Cardiac muscle cell (in vitro differentiated cells and primary cell): ENCODE results near the gene BARX1. TPM values are rescaled to one million over a fixed set of nuclear protein-coding genes. Genes with fewer than 3 reads are reported as not detected.
"Not testable (repeated sequence)": the region's sequence is repeated elsewhere in the genome, so short reads cannot be mapped to it uniquely, and the experiment has no call there.

Source experiments
- DNase-seq, 2 donors: peaks; one replicate each; pipeline versions ENCODE4 v3.0.0 to v3.0.0-alpha.2; 2010 to 2017; ENCODE audit warnings: low read depth in 1 of 2, low spot score in 1 of 2
- H3K27ac ChIP-seq: fragments of 200-600 bp; sonication (generic); 2 replicates; pipeline ENCODE4 v1.5.1; 2016
- H3K27me3 ChIP-seq: fragments of 200-600 bp; sonication (generic); 2 replicates; pipeline ENCODE4 v1.6.0; 2016; ENCODE audit warnings: control low read depth
- H3K36me3 ChIP-seq: fragments of 200-600 bp; sonication (generic); 2 replicates; pipeline ENCODE4 v1.5.1; 2016; ENCODE audit warnings: control low read depth
- H3K4me1 ChIP-seq: fragments of 200-600 bp; sonication (generic); 2 replicates; pipeline ENCODE4 v1.8.1; 2017; ENCODE audit warnings: low read depth, mild to moderate bottlenecking, mixed run types
- H3K4me3 ChIP-seq: fragments of 200-600 bp; sonication (generic); 2 replicates; pipeline ENCODE4 v1.5.1; 2016; ENCODE audit warnings: mild to moderate bottlenecking
- H3K9me3 ChIP-seq: fragments of 200-600 bp; sonication (generic); 2 replicates; pipeline ENCODE4 v1.5.1; 2017; ENCODE audit warnings: low read depth, mild to moderate bottlenecking, control low read depth
- CTCF ChIP-seq: IDR thresholded peaks from 2 replicates; pipeline ENCODE4 v1.5.1; 2012; ENCODE audit warnings: low read depth, mild to moderate bottlenecking, low read length
- polyA plus RNA-seq: library from polyadenylated mRNA; unstranded; fragments of >200 nt; fragmentation: Nextera tagmentation; extraction: Ambion mirVana; gene quantifications from 2 replicates; pipeline ENCODE4 v1.2.1, GENCODE V29; 2016
- total RNA-seq: library from RNA; depleted of rRNA; stranded (reverse); fragments of >200 nt; gene quantifications from 2 replicates; pipeline ENCODE4 v1.2.3, GENCODE V29; 2016

BARX1 gene
- total and polyA plus RNA-seq, 2 experiments from 2014 or later: 0.17 to 0.24 TPM

GRCh38 chr9:93979721-93980120 lies 24.6 kb upstream of the BARX1 start:
- Histone ChIP-seq H3K27ac (no peak overlapping the region), H3K9me3 (no peaks in the 10 kb centered on the region), H3K4me1 (no peaks in the 10 kb centered on the region), H3K36me3 (no peaks in the 10 kb centered on the region), H3K27me3 (peaks cover 8% of the 10 kb centered on the region), H3K4me3 (no peak overlapping the region)
- DNase-seq: no peak
- no peak for TF ChIP-seq CTCF

- Histone ChIP-seq H3K4me1 (no peaks in the 10 kb centered on the region), H3K27me3 (peaks cover 8% of the 10 kb centered on the region), H3K9me3 (no peaks in the 10 kb centered on the region), H3K4me3 (no peak overlapping the region), H3K27ac (no peak overlapping the region), H3K36me3 (no peaks in the 10 kb centered on the region)
- TF ChIP-seq CTCF: no peak
- DNase-seq: no peak
Measured at GRCh38 chr9:93978551-93978950, 23.4 kb upstream of the BARX1 start.

GRCh38 chr9:93976973-93977372 lies 21.8 kb upstream of the BARX1 start:
- no peaks in the 10 kb centered on the region for H3K36me3 ChIP-seq
- peaks cover 8% of the 10 kb centered on the region for H3K27me3 ChIP-seq
- TF ChIP-seq CTCF: no peak
- no peaks in the 10 kb centered on the region for H3K9me3 ChIP-seq
- no peak overlapping the region for H3K27ac ChIP-seq
- no peak overlapping the region for H3K4me3 ChIP-seq
- DNase-seq: no peak
- H3K4me1 ChIP-seq: no peaks in the 10 kb centered on the region

- Histone ChIP-seq H3K4me3 (no peak overlapping the region), H3K9me3 (no peaks in the 10 kb centered on the region), H3K36me3 (no peaks in the 10 kb centered on the region), H3K4me1 (no peaks in the 10 kb centered on the region), H3K27ac (no peak overlapping the region), H3K27me3 (peaks cover 8% of the 10 kb centered on the region)
- no peak for DNase-seq
- TF ChIP-seq CTCF: no peak
Measured at GRCh38 chr9:93976081-93976480, 20.9 kb upstream of the BARX1 start.

- TF ChIP-seq CTCF: no peak
- Histone ChIP-seq H3K27ac (no peak overlapping the region), H3K4me1 (no peaks in the 10 kb centered on the region), H3K4me3 (no peak overlapping the region), H3K9me3 (no peaks in the 10 kb centered on the region), H3K27me3 (peaks cover 8% of the 10 kb centered on the region), H3K36me3 (no peaks in the 10 kb centered on the region)
- DNase-seq: no peak
Measured at GRCh38 chr9:93975262-93975661, 20.1 kb upstream of the BARX1 start.

- Histone ChIP-seq H3K4me3 (no peak overlapping the region), H3K9me3 (no peaks in the 10 kb centered on the region), H3K4me1 (no peaks in the 10 kb centered on the region), H3K27ac (no peak overlapping the region), H3K36me3 (no peaks in the 10 kb centered on the region), H3K27me3 (peaks cover 8% of the 10 kb centered on the region)
- DNase-seq: no peak
- no peak for TF ChIP-seq CTCF
Measured at GRCh38 chr9:93974151-93974550, 19.0 kb upstream of the BARX1 start.

- not testable (repeated sequence) for H3K27me3 ChIP-seq, H3K4me3 ChIP-seq, H3K9me3 ChIP-seq, H3K36me3 ChIP-seq, H3K27ac ChIP-seq, H3K4me1 ChIP-seq, DNase-seq
Measured at GRCh38 chr9:93972655-93973054, 17.5 kb upstream of the BARX1 start.
